ENCODE measurements around the gene SLC9A1.

Gene SLC9A1

GRCh38 chr1:27111626-27112573 is 43.0 kb downstream of the SLC9A1 start:
- no peak overlapping the region for H3K9ac ChIP-seq (ENCODE audit: low read length)
- no peak overlapping the region for H3K23ac ChIP-seq (ENCODE audit: low read length)
- no peak overlapping the region for H3K56ac ChIP-seq (ENCODE audit: low read length)
- no peaks in the 10 kb centered on the region for H3K79me2 ChIP-seq (ENCODE audit: control insufficient read depth, insufficient read depth, low read length)
- H3K18ac ChIP-seq (ENCODE audit: low read length), result no peak overlapping the region
- H3K36me3 ChIP-seq (ENCODE audit: control insufficient read depth, insufficient read depth, low read length), result no peaks in the 10 kb centered on the region
- H3K4me3 ChIP-seq (ENCODE audit: low read length), result no peak overlapping the region
- no peak overlapping the region for H3K27ac ChIP-seq (ENCODE audit: low read depth, low read length)
- H2BK120ac ChIP-seq (ENCODE audit: low read depth, low read length), result no peak overlapping the region
- DNase-seq, result peak; percentile 82
- no peaks in the 10 kb centered on the region for H3K4me1 ChIP-seq (ENCODE audit: control insufficient read depth, low read depth, low read length)
- H3K27me3 ChIP-seq (ENCODE audit: insufficient read depth, low read length, poor library complexity), result no peaks in the 10 kb centered on the region
- no peak overlapping the region for H3K4me2 ChIP-seq (ENCODE audit: low read length)
- no CpG with 5 or more reads among the region's 5 CpGs for WGBS (ENCODE audit: extremely low coverage, insufficient coverage, low lambda C conversion rate)
- H2AK5ac ChIP-seq (ENCODE audit: low read length), result no peak overlapping the region
- H4K5ac ChIP-seq (ENCODE audit: low read length), result no peak overlapping the region
- H2BK15ac ChIP-seq (replicated peaks; ENCODE audit: low read depth), result no peak overlapping the region
- no peak overlapping the region for H2BK5ac ChIP-seq (ENCODE audit: low read length)
- H3K79me1 ChIP-seq (ENCODE audit: low read length), result peaks cover 2% of the 10 kb centered on the region
- no peak overlapping the region for H3K4ac ChIP-seq (ENCODE audit: low read depth, low read length)
- no peak overlapping the region for H4K8ac ChIP-seq (ENCODE audit: low read depth, low read length)

- Histone ChIP-seq H3K9ac (ENCODE audit: low read length) (no peak overlapping the region), H2BK15ac (replicated peaks; ENCODE audit: low read depth) (no peak overlapping the region), H3K18ac (ENCODE audit: low read length) (no peak overlapping the region), H3K56ac (ENCODE audit: low read length) (no peak overlapping the region), H3K4me1 (ENCODE audit: control insufficient read depth, low read depth, low read length) (no peaks in the 10 kb centered on the region), H2BK5ac (ENCODE audit: low read length) (no peak overlapping the region), H4K5ac (ENCODE audit: low read length) (no peak overlapping the region), H3K36me3 (ENCODE audit: control insufficient read depth, insufficient read depth, low read length) (no peaks in the 10 kb centered on the region), H3K79me2 (ENCODE audit: control insufficient read depth, insufficient read depth, low read length) (no peaks in the 10 kb centered on the region), H3K23ac (ENCODE audit: low read length) (no peak overlapping the region), H3K4me3 (ENCODE audit: low read length) (no peak overlapping the region), H4K8ac (ENCODE audit: low read depth, low read length) (no peak overlapping the region), H3K27me3 (ENCODE audit: insufficient read depth, low read length, poor library complexity) (no peaks in the 10 kb centered on the region), H2AK5ac (ENCODE audit: low read length) (no peak overlapping the region), H3K4me2 (ENCODE audit: low read length) (no peak overlapping the region), H3K4ac (ENCODE audit: low read depth, low read length) (no peak overlapping the region), H2BK120ac (ENCODE audit: low read depth, low read length) (no peak overlapping the region), H3K79me1 (ENCODE audit: low read length) (no peaks in the 10 kb centered on the region), H3K27ac (ENCODE audit: low read depth, low read length) (no peak overlapping the region)
- no CpG with 5 or more reads among the region's 23 CpGs for WGBS (ENCODE audit: extremely low coverage, insufficient coverage, low lambda C conversion rate)
- DNase-seq, result peak; percentile 80
Measured at GRCh38 chr1:27109103-27109822, 45.7 kb downstream of the SLC9A1 start.

GRCh38 chr1:27108588-27108987 is 46.3 kb downstream of the SLC9A1 start:
- Histone ChIP-seq H2AK5ac (ENCODE audit: low read length) (no peak overlapping the region), H3K23ac (ENCODE audit: low read length) (no peak overlapping the region), H3K4me2 (ENCODE audit: low read length) (no peak overlapping the region), H3K18ac (ENCODE audit: low read length) (no peak overlapping the region), H3K79me2 (ENCODE audit: control insufficient read depth, insufficient read depth, low read length) (no peaks in the 10 kb centered on the region), H3K9ac (ENCODE audit: low read length) (no peak overlapping the region), H4K8ac (ENCODE audit: low read depth, low read length) (no peak overlapping the region), H3K4me3 (ENCODE audit: low read length) (no peak overlapping the region), H3K56ac (ENCODE audit: low read length) (no peak overlapping the region), H2BK5ac (ENCODE audit: low read length) (no peak overlapping the region), H4K5ac (ENCODE audit: low read length) (no peak overlapping the region), H3K27ac (ENCODE audit: low read depth, low read length) (no peak overlapping the region), H3K4me1 (ENCODE audit: control insufficient read depth, low read depth, low read length) (no peaks in the 10 kb centered on the region), H3K79me1 (ENCODE audit: low read length) (no peaks in the 10 kb centered on the region), H2BK120ac (ENCODE audit: low read depth, low read length) (no peak overlapping the region), H3K27me3 (ENCODE audit: insufficient read depth, low read length, poor library complexity) (no peaks in the 10 kb centered on the region), H3K4ac (ENCODE audit: low read depth, low read length) (no peak overlapping the region), H3K36me3 (ENCODE audit: control insufficient read depth, insufficient read depth, low read length) (no peaks in the 10 kb centered on the region), H2BK15ac (replicated peaks; ENCODE audit: low read depth) (no peak overlapping the region)
- DNase-seq, result no peak
- no CpG with 5 or more reads among the region's 7 CpGs for WGBS (ENCODE audit: extremely low coverage, insufficient coverage, low lambda C conversion rate)

- Histone ChIP-seq H2AK5ac (ENCODE audit: low read length) (no peak overlapping the region), H3K56ac (ENCODE audit: low read length) (no peak overlapping the region), H2BK15ac (replicated peaks; ENCODE audit: low read depth) (no peak overlapping the region), H3K9ac (ENCODE audit: low read length) (no peak overlapping the region), H2BK120ac (ENCODE audit: low read depth, low read length) (no peak overlapping the region), H3K4me1 (ENCODE audit: control insufficient read depth, low read depth, low read length) (no peaks in the 10 kb centered on the region), H3K4me2 (ENCODE audit: low read length) (no peak overlapping the region), H3K4me3 (ENCODE audit: low read length) (no peak overlapping the region), H3K18ac (ENCODE audit: low read length) (no peak overlapping the region), H4K5ac (ENCODE audit: low read length) (no peak overlapping the region), H3K79me1 (ENCODE audit: low read length) (no peaks in the 10 kb centered on the region), H3K36me3 (ENCODE audit: control insufficient read depth, insufficient read depth, low read length) (no peaks in the 10 kb centered on the region), H4K8ac (ENCODE audit: low read depth, low read length) (no peak overlapping the region), H2BK5ac (ENCODE audit: low read length) (no peak overlapping the region), H3K79me2 (ENCODE audit: control insufficient read depth, insufficient read depth, low read length) (no peaks in the 10 kb centered on the region), H3K4ac (ENCODE audit: low read depth, low read length) (no peak overlapping the region), H3K27me3 (ENCODE audit: insufficient read depth, low read length, poor library complexity) (no peaks in the 10 kb centered on the region), H3K23ac (ENCODE audit: low read length) (no peak overlapping the region), H3K27ac (ENCODE audit: low read depth, low read length) (no peak overlapping the region)
- no CpG with 5 or more reads among the region's 7 CpGs for WGBS (ENCODE audit: extremely low coverage, insufficient coverage, low lambda C conversion rate)
- no peak for DNase-seq
Measured at GRCh38 chr1:27106561-27107323, 48.2 kb downstream of the SLC9A1 start.

- Histone ChIP-seq H3K4ac (ENCODE audit: low read depth, low read length) (no peak overlapping the region), H3K27ac (ENCODE audit: low read depth, low read length) (no peak overlapping the region), H2BK15ac (replicated peaks; ENCODE audit: low read depth) (no peak overlapping the region), H3K18ac (ENCODE audit: low read length) (no peak overlapping the region), H3K36me3 (ENCODE audit: control insufficient read depth, insufficient read depth, low read length) (no peaks in the 10 kb centered on the region), H3K4me1 (ENCODE audit: control insufficient read depth, low read depth, low read length) (no peaks in the 10 kb centered on the region), H3K56ac (ENCODE audit: low read length) (no peak overlapping the region), H3K79me2 (ENCODE audit: control insufficient read depth, insufficient read depth, low read length) (no peaks in the 10 kb centered on the region), H4K5ac (ENCODE audit: low read length) (no peak overlapping the region), H3K4me3 (ENCODE audit: low read length) (no peak overlapping the region), H2BK5ac (ENCODE audit: low read length) (no peak overlapping the region), H3K27me3 (ENCODE audit: insufficient read depth, low read length, poor library complexity) (no peaks in the 10 kb centered on the region), H3K4me2 (ENCODE audit: low read length) (no peak overlapping the region), H3K9ac (ENCODE audit: low read length) (no peak overlapping the region), H3K23ac (ENCODE audit: low read length) (no peak overlapping the region), H2BK120ac (ENCODE audit: low read depth, low read length) (no peak overlapping the region), H4K8ac (ENCODE audit: low read depth, low read length) (no peak overlapping the region), H2AK5ac (ENCODE audit: low read length) (no peak overlapping the region), H3K79me1 (ENCODE audit: low read length) (no peaks in the 10 kb centered on the region)
- no CpG with 5 or more reads among the region's 2 CpGs for WGBS (ENCODE audit: extremely low coverage, insufficient coverage, low lambda C conversion rate)
- DNase-seq, result no peak
Measured at GRCh38 chr1:27105018-27105417, 49.9 kb downstream of the SLC9A1 start.
